H1 (cell line): ENCODE results near the gene TMEM178B. TPM values are rescaled to one million over a fixed set of nuclear protein-coding genes. Genes with fewer than 3 reads are reported as not detected.
"Not testable (repeated sequence)": the region's sequence is repeated elsewhere in the genome, so short reads cannot be mapped to it uniquely, and the experiment has no call there.

ENCODE experiments used
- CTCF ChIA-PET: fragments of 300-600 bp; sonication (Branson Sonifier 250); formaldehyde crosslinking; loops from one replicate; lab custom pipeline; 2021; ENCODE audit not compliant: partially characterized antibody; lab: Charles Lee
- POLR2A ChIA-PET: fragments of 300-600 bp; sonication (Branson Sonifier 250); formaldehyde crosslinking; loops from one replicate; lab custom pipeline; 2021; ENCODE audit warnings: inconsistent platforms; ENCODE audit not compliant: partially characterized antibody; lab: Charles Lee
- DNase-seq, 2 experiments: peaks; one replicate each; pipeline versions ENCODE4 v3.0.0 to v3.0.0-alpha.2; 2010 to 2022; ENCODE audit warnings: low spot score in 2 of 2, low read depth in 1 of 2, mixed read lengths in 1 of 2
- FAIRE-seq: peaks from 2 replicates; lab custom pipeline; 2011; peaks lifted over from hg19 to GRCh38; lab: Jason Lieb, UNC
- H2AFZ ChIP-seq: 2 replicates; pipeline ENCODE4 v1.8.1; 2012; ENCODE audit warnings: low read length, inconsistent platforms
- H2AK5ac ChIP-seq: 2 replicates; pipeline ENCODE4 v1.6.1; 2013; ENCODE audit warnings: low read depth, low read length
- H2BK120ac ChIP-seq: replicated peaks from 2 replicates; pipeline ENCODE3; 2013; ENCODE audit warnings: low read depth, low read length, inconsistent platforms
- H2BK12ac ChIP-seq: 2 replicates; pipeline ENCODE4 v1.6.1; 2013; ENCODE audit warnings: low read depth, low read length
- H2BK15ac ChIP-seq: 2 replicates; pipeline ENCODE4 v1.6.1; 2013; ENCODE audit warnings: low read length
- H2BK20ac ChIP-seq: 2 replicates; pipeline ENCODE4 v1.6.1; 2013; ENCODE audit warnings: low read length
- H2BK5ac ChIP-seq: 2 replicates; pipeline ENCODE4 v1.6.1; 2013; ENCODE audit warnings: low read depth, low read length
- H3K14ac ChIP-seq: 2 replicates; pipeline ENCODE4 v1.6.1; 2013; ENCODE audit warnings: inconsistent platforms; ENCODE audit not compliant: insufficient read length
- H3K18ac ChIP-seq: 2 replicates; pipeline ENCODE4 v1.6.1; 2013; ENCODE audit warnings: low read length; ENCODE audit errors: extremely low read depth
- H3K23ac ChIP-seq: 2 replicates; pipeline ENCODE4 v1.6.1; 2013; ENCODE audit warnings: inconsistent platforms; ENCODE audit not compliant: insufficient read length
- H3K23me2 ChIP-seq: 2 replicates; pipeline ENCODE4 v1.6.1; 2013; ENCODE audit warnings: low read depth, low read length
- H3K27ac ChIP-seq: 2 replicates; pipeline ENCODE4 v1.6.1; 2011; ENCODE audit warnings: low read depth, low read length, inconsistent platforms
- H3K27me3 ChIP-seq, 4 experiments: replicated peaks in 1 of 4; 1 replicate in 1 of 4; 2 replicates in 3 of 4; pipeline versions ENCODE4 v1.6.1 to v1.8.1; 2011 to 2013; ENCODE audit warnings: low read length in 3 of 4, mild to moderate bottlenecking in 3 of 4, inconsistent platforms in 2 of 4, mixed read lengths in 2 of 4, moderate library complexity in 1 of 4; ENCODE audit not compliant: control insufficient read depth in 3 of 4, insufficient read depth in 3 of 4; ENCODE audit errors: extremely low read depth in 1 of 4
- H3K36me3 ChIP-seq, 4 experiments: 2 replicates each; pipeline versions ENCODE4 v1.6.1 to v1.8.1; 2011 to 2013; ENCODE audit warnings: mild to moderate bottlenecking in 4 of 4, low read length in 3 of 4, moderate library complexity in 2 of 4, control low read depth in 1 of 4, inconsistent platforms in 1 of 4; ENCODE audit not compliant: insufficient read depth in 4 of 4, control insufficient read depth in 2 of 4
- H3K4ac ChIP-seq: replicated peaks from 2 replicates; pipeline ENCODE3; 2013; ENCODE audit warnings: low read length, low read depth, mixed read lengths, inconsistent platforms; ENCODE audit not compliant: insufficient read length
- H3K4me1 ChIP-seq, 4 experiments: replicated peaks in 1 of 4; 1 replicate in 1 of 4; 2 replicates in 3 of 4; pipeline versions ENCODE4 v1.6.1 to v1.8.1; 2011 to 2013; ENCODE audit warnings: low read length in 3 of 4, inconsistent platforms in 2 of 4, mixed read lengths in 1 of 4; ENCODE audit not compliant: insufficient read depth in 4 of 4, control insufficient read depth in 3 of 4
- H3K4me2 ChIP-seq, 2 experiments: 2 replicates each; pipeline versions ENCODE4 v1.6.1 to v1.8.1; 2011 to 2013; ENCODE audit warnings: low read depth in 2 of 2, low read length in 2 of 2, control low read depth in 1 of 2, inconsistent platforms in 1 of 2, mild to moderate bottlenecking in 1 of 2; ENCODE audit not compliant: insufficient read depth in 1 of 2
- H3K4me3 ChIP-seq, 4 experiments: fragments of 200-600, 300-600 bp in 1 of 4; sonication (generic), shearing (Covaris generic), sonication (Bioruptor Twin) in 1 of 4; 2 replicates each; pipeline versions ENCODE4 v1.5.1 to v1.8.1; 2011 to 2016; ENCODE audit warnings: low read length in 4 of 4, low read depth in 3 of 4, control low read depth in 2 of 4, inconsistent platforms in 2 of 4, mild to moderate bottlenecking in 2 of 4, mixed read lengths in 1 of 4, moderate library complexity in 1 of 4; ENCODE audit not compliant: insufficient read depth in 2 of 4; ENCODE audit errors: extremely low read depth in 1 of 4
- H3K56ac ChIP-seq: replicated peaks from 2 replicates; pipeline ENCODE3; 2013; ENCODE audit warnings: low read depth, mild to moderate bottlenecking, mixed read lengths, low read length, inconsistent platforms; ENCODE audit not compliant: insufficient read length
- H3K79me1 ChIP-seq: 2 replicates; pipeline ENCODE4 v1.6.1; 2013; ENCODE audit warnings: low read depth, low read length, control low read depth
- H3K79me2 ChIP-seq, 2 experiments: 2 replicates each; pipeline versions ENCODE4 v1.6.1 to v1.8.1; 2012 to 2013; ENCODE audit warnings: low read length in 2 of 2, mild to moderate bottlenecking in 2 of 2, inconsistent platforms in 1 of 2; ENCODE audit not compliant: insufficient read depth in 2 of 2, control insufficient read depth in 1 of 2
- H3K9ac ChIP-seq, 4 experiments: replicated peaks in 1 of 4; 1 replicate in 1 of 4; 2 replicates in 3 of 4; pipeline versions ENCODE4 v1.6.1 to v1.8.1; 2011 to 2013; ENCODE audit warnings: low read depth in 3 of 4, low read length in 3 of 4, control low read depth in 2 of 4, mild to moderate bottlenecking in 2 of 4, moderate library complexity in 2 of 4, inconsistent platforms in 1 of 4; ENCODE audit errors: extremely low read depth in 1 of 4
- H3K9me3 ChIP-seq, 2 experiments: 2 replicates each; pipeline versions ENCODE4 v1.6.1 to v1.8.1; 2012 to 2013; ENCODE audit warnings: mild to moderate bottlenecking in 2 of 2, moderate library complexity in 2 of 2, control low read depth in 1 of 2, inconsistent platforms in 1 of 2, low read depth in 1 of 2, low read length in 1 of 2, mixed read lengths in 1 of 2; ENCODE audit not compliant: insufficient read depth in 2 of 2
- H4K20me1 ChIP-seq, 2 experiments: replicated peaks in 1 of 2; 2 replicates each; pipeline versions ENCODE3 to v1.8.1; 2011 to 2013; ENCODE audit warnings: inconsistent platforms in 2 of 2, low read length in 2 of 2, mild to moderate bottlenecking in 1 of 2; ENCODE audit not compliant: insufficient read depth in 2 of 2, control insufficient read depth in 1 of 2
- H4K5ac ChIP-seq: 2 replicates; pipeline ENCODE4 v1.6.1; 2013; ENCODE audit warnings: low read length, low read depth, mixed read lengths, inconsistent platforms; ENCODE audit not compliant: insufficient read length
- H4K8ac ChIP-seq: 2 replicates; pipeline ENCODE4 v1.8.0; 2013; ENCODE audit warnings: mild to moderate bottlenecking, moderate library complexity, low read length, inconsistent platforms; ENCODE audit not compliant: insufficient read depth; ENCODE audit errors: extremely low read depth
- H4K91ac ChIP-seq: replicated peaks from 2 replicates; pipeline ENCODE3; 2013; ENCODE audit warnings: low read length, mixed read lengths, inconsistent platforms; ENCODE audit not compliant: insufficient read length
- WGBS, 2 experiments: shearing (Covaris generic) in 1 of 2; methylation state at CpG; one replicate each; pipeline versions ENCODE4 v1.1.6 to v1.1.7; 2013 to 2015; ENCODE audit warnings: low lambda C conversion rate in 2 of 2, mixed read lengths in 2 of 2, inconsistent platforms in 1 of 2, low coverage in 1 of 2, missing lambda C conversion rate in 1 of 2; ENCODE audit not compliant: insufficient replicate concordance in 2 of 2, insufficient coverage in 1 of 2, insufficient read length in 1 of 2; ENCODE audit errors: extremely low coverage in 1 of 2, missing lambda C conversion rate in 1 of 2; 5-methylcytosine and 5-hydroxymethylcytosine counted together
- polyA plus RNA-seq, 7 experiments: library from polyadenylated mRNA; depleted of rRNA in 3 of 7; stranded (reverse) in 5 of 7; unstranded in 2 of 7; fragments of >200 nt in 5 of 7; fragments of 200-250 nt in 2 of 7; gene quantifications; 1 replicate in 5 of 7; 2 replicates in 1 of 7; 4 replicates in 1 of 7; pipeline versions ENCODE4 v1.2.1 to v1.2.3, GENCODE V29; 2011 to 2013; ENCODE audit warnings: missing spikeins in 2 of 7, mixed read lengths in 2 of 7
- total RNA-seq: library from RNA; stranded (reverse); fragmentation: NEBNext Ultra II Directional; extraction: Animal tissue kit (Norgen Biotek cat#: 25700); gene quantifications from 2 replicates; pipeline ENCODE4 v1.2.1, GENCODE V29; 2021

The TMEM178B gene
- total and polyA plus RNA-seq, 2 of the 8 experiments (the other 6 are each of a cell fraction or from before 2014, with no cell fraction given) = 5.3 to 18.1 TPM

GRCh38 chr7:141330285-141330684 lies 256.4 kb downstream of the TMEM178B start:
- H3K9me3 ChIP-seq, H2BK15ac ChIP-seq, FAIRE-seq, H3K14ac ChIP-seq, H3K4me1 ChIP-seq, H3K56ac ChIP-seq, H3K23ac ChIP-seq, H4K91ac ChIP-seq, H3K4me2 ChIP-seq, H3K36me3 ChIP-seq, H3K27me3 ChIP-seq, H2AFZ ChIP-seq, H3K23me2 ChIP-seq, H3K9ac ChIP-seq, H3K79me1 ChIP-seq, DNase-seq, H2AK5ac ChIP-seq, H3K79me2 ChIP-seq, H2BK5ac ChIP-seq, H4K8ac ChIP-seq, POLR2A ChIA-PET, H3K4me3 ChIP-seq, H2BK120ac ChIP-seq, H3K18ac ChIP-seq, H4K5ac ChIP-seq, H4K20me1 ChIP-seq, H2BK20ac ChIP-seq, H3K27ac ChIP-seq, H3K4ac ChIP-seq, H2BK12ac ChIP-seq: not testable (repeated sequence)
- CTCF ChIA-PET = interaction anchor here (1.1 to 1.4 kb wide), 3 partner anchors 9 to 22 kb away, joined by 3 read pairs; no protein-coding TSS in a partner anchor
- 97% methylated on average over 2 of the region's 2 CpGs; no CpG with 5 or more reads in 1 of the 2 experiments for WGBS, 2 experiments
